CD4-positive, alpha-beta T cell treated with Interleukin-4 for 1 hour (primary cell): ENCODE data around the gene COA1.
"Not testable (repeated sequence)": the region's sequence is repeated elsewhere in the genome, so short reads cannot be mapped to it uniquely, and the experiment has no call there.

Source experiments
- DNase-seq, 2 donors: peaks; one replicate each; pipeline ENCODE4 v3.0.0-alpha.2; 2020 to 2022

The COA1 gene, protein sequence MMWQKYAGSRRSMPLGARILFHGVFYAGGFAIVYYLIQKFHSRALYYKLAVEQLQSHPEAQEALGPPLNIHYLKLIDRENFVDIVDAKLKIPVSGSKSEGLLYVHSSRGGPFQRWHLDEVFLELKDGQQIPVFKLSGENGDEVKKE

DNA sequence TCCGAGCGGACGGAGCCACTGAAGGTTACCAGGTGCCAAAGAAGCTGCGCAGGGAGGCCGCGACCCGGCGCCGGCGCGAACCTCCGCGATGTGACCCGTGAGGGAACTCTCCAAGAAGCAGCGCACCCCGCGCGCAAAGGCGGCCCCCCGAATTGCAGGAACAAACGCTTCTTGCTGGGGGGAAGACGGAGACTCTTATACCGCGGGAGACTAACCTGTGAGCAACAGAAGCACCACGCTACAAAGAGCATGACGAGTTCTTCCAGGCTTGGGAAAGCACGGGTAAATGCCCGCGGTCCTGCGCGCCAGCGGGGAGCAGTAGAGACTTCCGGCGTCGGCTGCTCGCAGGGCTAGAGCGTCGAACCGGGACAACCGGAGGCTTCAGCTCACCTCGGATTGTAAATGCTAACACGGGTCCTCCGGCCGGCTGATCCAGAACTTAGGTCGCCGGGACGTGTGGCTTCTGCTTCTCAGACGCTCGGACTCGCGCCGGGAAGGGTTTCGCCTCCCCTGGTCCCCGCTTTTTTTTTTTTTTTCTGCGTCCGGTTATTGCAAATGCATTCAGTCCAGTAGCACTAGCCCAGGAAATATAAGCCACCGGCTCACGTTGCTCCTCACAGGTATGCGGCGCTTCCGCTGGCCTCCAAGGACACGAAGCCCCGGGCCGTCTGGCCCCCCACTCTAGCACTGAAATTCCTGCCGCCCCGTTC, at the start of gene COA1:
TSS of gene COA1 (minus strand) at position 310 of the 710 bp plus-strand sequence. CDS start 80,909 bp downstream, outside the sequence.
- peak; percentile 86 to 87 for DNase-seq

DNA sequence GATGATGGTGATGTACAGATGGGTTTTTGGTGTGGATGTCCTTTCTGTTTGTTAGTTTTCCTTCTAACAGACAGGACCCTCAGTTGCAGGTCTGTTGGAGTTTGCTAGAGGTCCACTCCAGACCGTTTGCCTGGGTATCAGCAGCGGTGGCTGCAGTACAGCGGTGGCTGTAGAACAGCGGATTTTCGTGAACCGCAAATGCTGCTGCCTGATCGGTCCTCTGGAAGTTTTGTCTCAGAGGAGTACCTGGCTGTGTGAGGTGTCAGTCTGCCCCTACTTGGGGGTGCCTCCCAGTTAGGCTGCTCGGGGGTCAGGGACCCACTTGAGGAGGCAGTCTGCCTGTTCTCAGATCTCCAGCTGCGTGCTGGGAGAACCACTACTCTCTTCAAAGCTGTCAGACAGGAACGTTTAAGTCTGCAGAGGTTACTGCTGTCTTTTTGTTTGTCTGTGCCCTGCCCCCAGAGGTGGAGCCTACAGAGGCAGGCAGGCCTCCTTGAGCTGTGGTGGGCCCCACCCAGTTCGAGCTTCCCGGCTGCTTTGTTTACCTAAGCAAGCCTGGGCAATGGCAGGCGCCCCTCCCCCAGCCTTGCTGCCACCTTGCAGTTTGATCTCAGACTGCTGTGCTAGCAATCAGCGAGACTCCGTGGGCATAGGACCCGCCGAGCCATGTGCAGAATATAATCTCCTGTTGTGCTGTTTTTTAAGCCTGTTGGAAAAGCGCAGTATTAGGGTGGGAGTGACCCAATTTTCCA, 49.1 kb upstream of the COA1 start:
- DNase-seq, result not testable (repeated sequence)

DNA sequence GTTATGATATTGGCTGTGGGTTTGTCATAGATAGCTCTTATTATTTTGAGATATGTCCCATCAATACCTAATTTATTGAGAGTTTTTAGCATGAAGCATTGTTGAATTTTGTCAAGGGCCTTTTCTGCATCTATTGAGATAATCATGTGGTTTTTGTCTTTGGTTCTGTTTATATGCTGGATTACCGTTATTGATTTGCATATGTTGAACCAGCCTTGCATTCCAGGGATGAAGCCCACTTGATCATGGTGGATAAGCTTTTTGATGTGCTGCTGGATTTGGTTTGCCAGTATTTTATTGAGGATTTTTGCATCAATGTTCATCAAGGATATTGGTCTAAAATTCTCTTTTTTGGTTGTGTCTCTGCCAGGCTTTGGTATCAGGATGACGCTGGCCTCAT, 45.9 kb upstream of the COA1 start:
- not testable (repeated sequence) for DNase-seq

DNA sequence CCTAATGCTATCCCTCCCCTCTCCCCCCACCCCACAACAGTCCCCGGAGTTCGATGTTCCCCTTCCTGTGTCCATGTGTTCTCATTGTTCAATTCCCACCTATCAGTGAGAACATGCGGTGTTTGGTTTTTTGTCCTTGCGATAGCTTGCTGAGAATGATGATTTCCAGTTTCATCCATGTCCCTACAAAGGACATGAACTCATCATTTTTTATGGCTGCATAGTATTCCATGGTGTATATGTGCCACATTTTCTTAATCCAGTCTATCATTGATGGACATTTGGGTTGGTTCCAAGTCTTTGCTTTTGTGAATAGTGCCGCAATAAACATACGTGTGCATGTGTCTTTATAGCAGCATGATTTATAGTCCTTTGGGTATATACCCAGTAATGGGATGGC, 43.9 kb upstream of the COA1 start:
- DNase-seq, result not testable (repeated sequence)

DNA sequence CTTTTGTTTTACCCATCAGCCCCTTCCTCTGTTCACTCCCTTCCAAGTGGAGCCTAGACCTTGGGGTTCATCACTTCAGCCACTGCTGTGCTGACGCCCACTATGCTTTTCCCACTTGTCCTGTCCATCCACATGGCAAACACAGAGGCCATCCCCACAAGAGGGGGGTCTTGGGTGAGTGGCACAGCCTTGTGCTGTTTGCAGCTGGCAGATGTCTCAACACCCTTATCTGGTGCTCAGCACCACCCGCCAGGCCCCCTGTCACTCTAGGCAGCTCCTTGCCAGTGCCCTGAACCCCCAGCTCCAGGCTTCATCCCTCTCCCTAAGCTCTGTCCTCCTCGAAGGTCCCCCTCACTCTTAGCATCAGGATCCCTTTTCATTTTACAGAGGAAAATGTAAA, 42.2 kb upstream of the COA1 start:
- no peak for DNase-seq

DNA sequence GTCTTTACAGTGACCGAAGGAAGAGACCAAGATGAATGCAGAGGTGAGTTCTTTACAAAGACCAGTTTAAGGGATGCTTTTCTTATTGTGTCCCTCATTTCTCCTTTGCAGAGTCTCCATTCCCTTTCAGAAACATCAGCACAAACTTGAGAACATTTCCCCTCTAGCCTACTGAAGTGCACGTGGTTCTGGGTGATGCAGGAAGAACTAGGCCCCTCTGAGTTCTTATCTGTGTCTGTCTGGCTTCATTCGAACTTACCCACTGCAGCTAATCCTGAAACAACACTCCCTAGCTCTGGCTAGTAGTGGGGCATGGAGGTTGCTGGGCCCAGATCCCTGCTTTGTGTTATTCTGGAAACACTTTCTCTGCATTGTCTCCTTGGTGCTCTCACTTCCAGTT, 41.8 kb upstream of the COA1 start:
- no peak for DNase-seq

DNA sequence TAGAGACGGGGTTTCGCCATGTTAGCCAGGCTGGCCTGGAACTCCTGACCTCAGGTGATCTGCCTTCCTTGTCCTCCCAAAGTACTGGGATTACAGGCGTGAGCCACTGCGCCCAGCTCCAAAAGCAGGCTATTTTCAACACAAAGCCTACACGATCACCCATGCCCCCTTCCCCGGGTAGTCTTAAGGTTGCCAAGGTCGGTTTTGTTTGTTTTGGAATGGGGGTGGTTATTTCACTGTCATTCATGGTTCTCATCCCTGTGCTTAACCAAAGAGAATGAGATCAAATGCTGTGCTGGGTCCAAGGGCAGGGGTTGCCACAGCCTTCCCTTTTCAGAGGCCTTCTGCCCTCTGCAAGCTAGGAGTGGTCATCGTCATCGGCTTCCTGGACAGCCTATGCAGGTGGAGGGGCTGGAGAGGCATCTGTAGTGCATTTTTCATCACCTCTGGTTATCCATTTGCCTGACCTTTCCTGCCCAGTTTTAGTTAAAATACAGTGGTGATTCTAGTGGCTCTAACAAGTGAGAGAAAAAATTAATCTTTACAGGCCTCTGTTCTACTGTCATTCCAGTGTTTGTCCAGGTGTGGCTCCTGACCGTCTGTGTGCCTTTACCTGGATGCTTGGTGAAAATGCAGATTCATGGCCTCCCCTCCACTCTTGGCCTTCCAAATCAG, 40.6 kb upstream of the COA1 start:
- no peak for DNase-seq

DNA sequence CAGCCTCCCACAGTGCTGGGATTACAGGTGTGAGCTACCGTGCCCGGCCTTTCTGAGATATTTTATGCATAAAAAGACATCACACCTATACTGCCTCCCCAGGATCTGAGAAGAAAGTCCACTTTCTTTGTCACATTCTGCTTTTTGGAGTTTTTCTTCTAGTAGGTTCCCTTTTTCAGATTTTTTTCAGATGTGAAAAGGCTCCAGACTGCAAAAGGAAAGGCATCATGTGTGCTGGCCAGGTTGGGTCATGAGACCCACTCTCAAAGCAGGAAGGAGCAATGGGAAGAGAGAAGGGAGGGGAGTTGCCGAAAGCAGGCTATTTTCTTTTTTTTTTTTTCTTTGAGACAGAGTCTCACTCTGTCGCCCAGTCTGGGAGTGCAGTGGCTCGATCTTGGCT, 40.0 kb upstream of the COA1 start:
- no peak for DNase-seq

DNA sequence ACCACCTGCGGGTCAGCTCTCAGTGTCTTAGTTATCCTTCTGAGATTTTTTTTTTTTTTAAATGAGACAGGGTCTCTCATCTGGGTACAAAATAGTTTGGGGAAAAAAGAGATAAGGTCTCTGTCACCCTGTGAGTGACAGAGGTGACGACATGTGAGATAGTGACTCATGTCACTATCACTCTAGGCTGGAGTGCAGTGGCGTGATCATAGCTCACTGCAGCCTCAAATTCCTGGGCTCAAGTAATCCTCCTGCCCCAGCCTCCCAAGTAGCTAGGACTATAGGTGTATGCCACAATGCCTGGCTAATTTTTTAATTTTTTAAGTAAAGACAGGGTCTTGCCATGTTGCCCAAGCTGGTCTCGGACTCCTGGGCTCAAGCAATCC, 39.6 kb upstream of the COA1 start:
- DNase-seq, result no peak

DNA sequence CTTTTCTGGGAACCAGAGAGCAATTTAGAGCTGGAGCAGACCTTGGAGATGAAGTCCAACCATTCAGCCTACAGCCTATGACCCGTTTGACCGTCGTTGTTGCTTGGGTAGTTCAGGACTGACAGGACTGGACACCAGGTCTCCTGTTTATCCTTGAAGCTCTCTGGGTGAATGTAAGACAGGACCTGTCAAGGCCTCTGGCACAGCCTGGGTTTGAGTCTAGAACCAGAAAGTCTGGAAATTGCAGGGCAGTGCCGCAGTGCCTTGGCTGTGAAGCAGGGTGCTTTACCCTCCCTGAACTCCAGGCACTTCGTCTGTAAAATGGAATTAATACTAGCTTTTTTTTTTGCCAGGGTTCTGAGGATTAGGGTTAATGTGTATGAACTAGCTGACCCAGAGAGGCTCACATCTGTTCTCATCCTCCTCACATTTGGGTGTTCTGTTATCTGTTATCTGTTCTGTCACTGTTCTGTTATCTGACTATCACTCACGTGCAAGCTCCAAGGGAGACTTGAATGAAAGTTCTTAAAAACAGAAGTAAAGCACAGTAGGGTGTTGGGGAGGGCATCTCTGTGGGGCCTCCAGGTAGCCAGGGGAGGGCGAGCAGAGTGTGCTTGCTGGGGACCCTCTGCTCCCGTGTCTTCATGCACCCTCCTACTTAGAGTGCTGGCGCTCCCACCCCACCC, 39.0 kb upstream of the COA1 start:
- DNase-seq, result no peak

DNA sequence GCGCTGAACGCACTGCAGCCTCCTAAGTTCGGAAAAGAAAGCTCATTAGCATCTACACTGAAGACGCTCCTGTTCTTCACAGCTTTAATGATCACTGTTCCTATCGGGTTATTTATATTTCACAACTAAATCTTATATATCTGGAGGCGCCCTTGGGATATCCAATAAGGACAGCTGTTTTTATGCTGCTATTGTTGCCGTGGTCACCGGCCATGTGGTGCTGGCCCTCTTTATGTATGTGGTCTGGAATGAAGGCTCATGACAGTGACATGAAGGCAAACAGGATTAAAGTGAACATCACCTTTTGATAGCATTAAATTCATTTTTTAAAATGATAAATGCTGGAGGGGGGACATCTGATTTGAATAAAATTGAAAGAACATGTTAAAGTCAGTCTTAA, 38.0 kb upstream of the COA1 start:
- no peak for DNase-seq

DNA sequence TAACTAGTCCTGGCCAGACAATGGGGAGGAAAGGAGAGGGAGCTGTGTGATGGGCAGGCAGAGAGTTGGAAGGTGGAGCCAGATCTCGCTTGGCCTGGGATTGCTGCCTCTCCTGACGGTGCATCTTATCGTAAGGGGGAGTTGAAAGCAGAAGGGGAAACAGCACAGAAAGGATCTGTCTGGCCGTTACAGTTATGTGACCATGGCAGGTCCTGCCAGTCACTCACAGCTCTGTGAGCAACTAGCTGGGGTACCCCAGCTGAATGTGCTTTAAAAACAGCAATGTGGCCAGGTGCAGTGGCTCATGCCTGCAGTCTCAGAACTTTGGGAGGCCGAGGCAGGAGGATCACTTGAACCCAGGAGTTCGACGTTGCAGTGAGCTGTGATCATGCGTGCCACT, 37.2 kb upstream of the COA1 start:
- DNase-seq, result no peak

DNA sequence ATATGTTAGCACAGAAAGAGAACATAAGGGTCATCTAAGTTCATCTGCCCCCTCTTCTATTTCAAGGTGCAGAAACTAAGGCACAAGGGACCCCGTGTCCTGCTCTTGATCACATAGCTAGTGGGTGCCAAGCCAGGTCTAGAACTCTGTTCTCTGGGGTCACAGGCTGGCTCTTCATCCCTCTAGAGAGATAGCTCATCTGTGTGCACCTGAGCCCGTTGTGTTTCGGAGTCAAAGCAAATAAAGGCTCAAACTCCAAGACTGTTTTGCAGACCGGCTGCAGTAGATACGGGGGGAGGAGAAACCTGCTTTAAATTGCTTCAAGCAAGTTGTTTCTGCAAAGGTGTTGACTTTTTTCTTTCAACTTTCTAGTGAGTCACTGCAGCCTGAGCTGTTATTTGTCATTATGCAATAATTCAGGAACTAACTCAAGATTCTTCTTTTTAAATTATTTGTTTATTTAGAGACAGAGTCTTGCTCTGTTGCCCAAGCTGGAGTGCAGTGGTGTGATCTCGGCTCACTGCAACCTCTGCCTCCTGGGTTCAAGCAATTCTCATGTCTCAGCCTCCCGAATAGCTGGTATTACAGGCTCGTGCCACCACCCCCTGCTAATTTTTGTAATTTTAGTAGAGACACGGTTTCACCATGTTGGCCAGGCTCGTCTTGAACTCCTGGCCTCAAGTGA, 35.6 kb upstream of the COA1 start:
- DNase-seq, result no peak

DNA sequence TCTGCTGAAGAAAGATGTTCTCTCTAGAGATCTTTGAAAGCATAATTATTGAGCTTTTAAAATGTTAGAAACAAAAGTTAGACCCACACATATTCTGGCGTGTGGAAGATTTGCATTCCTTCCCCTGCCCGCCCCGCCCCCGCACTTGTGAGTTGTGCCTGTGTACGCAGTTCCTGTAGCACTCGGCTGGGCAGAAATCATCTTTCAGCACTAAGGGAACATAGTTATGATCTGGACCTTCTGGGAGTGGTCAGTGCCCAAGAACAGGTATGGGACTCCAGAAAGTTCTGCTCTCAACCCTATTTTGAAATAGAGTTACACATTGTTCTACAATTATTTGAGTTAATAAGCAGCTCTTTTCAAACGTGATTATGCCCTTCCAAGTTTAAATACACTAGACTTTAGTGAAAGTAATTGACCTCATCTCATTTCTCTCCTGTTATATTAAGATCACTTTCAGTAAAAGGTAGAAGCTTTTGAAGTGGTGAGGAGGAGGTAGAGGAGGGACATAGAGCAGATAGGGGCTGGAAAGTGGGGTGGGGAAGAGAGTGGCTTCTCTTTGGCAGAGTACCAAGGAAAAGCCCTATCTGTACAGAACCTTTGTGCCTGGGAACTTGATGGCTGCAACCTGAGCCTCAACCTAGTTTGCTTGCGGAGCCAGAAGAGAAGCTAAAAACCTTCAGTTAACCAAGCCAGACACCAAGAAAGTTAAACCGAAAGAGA, 34.9 kb upstream of the COA1 start:
- peak; percentile 23 to 32 for DNase-seq

DNA sequence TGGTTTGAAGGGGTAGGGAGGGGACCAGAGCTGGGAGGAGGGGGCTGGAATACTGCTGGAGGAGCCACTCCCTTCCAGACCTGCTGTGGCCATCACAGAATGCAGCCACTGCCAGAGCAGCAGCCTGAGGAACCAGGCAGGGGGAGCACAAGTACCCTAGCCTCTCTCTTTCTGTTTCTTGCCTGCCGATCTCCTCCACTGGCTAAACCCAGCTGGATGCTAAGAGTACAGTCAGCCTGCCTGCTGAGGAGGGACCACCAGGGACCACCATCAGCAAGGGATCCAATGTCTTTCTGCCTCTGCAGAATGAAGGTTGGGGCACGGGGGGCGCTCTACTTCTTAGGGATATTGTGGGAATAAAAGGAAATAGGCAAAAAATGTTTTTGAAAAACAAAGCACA, 33.9 kb upstream of the COA1 start:
- DNase-seq, result no peak

DNA sequence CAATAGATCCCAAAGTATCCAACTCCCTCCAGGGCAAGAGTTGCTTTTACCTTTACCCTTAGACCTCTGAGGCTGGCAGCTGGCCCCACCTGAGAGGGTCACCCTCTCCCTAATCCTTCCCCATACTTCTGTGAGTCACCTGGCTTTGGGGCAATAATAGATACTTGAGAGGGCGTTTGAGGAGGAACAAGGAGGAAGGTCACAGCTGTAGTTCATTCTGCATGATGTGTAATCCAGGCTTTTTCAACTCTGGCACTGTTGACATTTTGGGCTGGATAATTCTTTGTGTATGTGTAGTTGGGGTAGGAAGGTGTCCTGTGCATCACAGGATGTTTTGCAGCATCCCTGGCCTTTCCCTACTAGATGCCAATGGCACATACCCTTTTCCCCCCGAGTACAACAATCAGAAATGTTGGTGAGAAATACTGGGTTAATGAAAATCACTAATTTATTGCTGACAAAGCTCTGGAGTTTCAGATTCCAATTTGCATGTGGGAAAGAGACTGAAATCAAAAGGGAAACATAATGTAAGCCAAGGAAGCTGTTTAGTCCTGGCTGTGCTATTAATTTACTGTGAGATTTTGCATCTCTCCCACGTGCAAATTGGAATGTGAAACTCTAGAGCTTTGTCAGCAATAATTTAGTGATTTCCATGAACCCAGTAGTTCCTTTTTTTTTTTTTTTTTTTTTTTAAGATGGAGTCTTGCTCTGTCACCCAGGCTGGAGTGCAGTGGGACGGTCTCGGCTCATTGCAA, 32.8 kb upstream of the COA1 start:
- no peak for DNase-seq

DNA sequence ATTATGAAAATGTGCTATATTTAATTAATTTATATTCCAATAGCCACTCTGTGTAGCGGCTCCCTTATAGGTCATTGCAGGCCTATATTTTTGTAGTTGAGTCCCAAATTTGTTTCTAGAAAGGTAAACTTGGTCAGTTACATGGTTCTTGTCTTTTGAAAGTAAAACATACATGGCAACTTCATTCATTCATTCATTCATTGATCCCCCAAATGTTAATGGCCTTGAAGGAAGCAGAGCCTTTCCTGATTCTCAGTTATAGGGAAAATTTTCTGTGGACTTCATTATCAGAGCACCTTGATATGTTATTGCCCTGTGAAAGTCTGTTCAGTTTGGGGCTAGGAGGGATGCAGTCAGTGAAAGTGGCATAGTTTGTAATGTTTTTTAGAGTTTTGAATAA, 32.1 kb upstream of the COA1 start:
- no peak for DNase-seq

DNA sequence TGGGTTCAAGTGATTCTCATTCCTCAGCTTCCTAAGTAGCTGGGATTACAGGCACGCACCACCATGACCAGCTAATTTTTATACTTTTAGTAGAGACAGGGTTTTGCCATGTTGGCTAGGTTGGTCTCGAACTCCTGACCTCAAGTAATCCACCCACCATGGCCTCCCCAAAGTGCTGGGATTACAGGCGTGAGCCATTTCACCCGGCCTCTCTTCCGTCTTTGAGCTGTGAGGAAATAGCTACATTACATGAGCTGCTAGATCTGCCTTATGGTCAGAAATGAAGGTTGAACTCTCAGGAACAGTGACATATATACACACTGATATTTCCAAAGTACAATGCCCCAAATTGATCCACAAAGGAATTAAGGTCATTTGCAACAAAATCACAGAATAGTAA, 31.5 kb upstream of the COA1 start:
- no peak for DNase-seq

DNA sequence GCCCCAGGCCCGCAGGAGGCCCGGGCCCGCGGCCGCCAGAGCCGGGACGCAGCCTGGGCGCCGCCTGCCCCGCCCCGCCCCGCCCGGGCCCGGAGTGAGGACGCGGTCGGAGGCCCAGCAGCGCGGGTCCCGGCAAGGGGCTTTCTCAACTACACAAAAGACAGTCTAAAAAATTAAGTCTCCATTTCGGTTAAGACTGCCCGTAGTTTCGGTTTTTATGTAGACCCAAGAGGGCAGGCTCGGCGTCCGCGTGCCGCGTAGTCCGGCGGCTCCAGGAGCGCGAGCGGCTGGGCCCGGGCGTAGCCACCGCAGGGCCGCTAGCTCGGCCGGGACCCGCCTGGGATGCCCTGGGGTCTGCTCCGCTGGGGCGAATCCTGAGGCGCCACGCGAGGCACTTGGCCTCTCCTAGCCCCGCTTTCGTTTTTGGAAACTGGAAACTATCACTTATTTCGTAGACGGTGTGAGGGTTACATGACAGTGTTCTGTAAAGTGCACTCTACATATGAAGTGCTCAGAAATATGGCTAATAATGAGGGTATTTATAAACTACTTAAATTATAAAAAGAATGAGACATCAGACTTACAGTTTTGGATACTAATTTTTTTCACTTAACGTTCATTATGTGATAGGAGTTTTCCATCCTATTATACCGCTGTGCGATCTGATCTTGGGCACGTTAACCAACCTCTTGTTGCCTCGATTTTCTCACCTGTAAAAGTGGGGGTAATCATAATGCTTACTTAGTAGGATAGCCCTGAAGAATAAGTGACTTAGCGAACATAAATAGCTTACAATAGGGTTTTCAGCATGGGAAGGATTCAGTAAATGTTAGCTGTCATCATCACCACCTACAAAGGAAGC, 29.7 kb upstream of the COA1 start:
- DNase-seq, result peak; percentile 25 to 60
